Urinary bladder (tissue), 4 donors: ENCODE measurements around the gene YBEY. TPM values are rescaled to one million over a fixed set of nuclear protein-coding genes. Genes with fewer than 3 reads are reported as not detected.
"Not testable (repeated sequence)": the region's sequence is repeated elsewhere in the genome, so short reads cannot be mapped to it uniquely, and the experiment has no call there.

Source experiments
- DNase-seq: peaks from one replicate; pipeline ENCODE4 v3.0.0-alpha.2; 2015; ENCODE audit errors: extremely low spot score
- H3K27ac ChIP-seq: one replicate; pipeline ENCODE4 v1.5.1; 2013; ENCODE audit warnings: low read depth, mild to moderate bottlenecking, moderate library complexity
- H3K36me3 ChIP-seq: one replicate; pipeline ENCODE4 v1.6.1; 2013; ENCODE audit warnings: mild to moderate bottlenecking, moderate library complexity; ENCODE audit not compliant: insufficient read depth
- H3K4me1 ChIP-seq: one replicate; pipeline ENCODE4 v1.6.1; 2013; ENCODE audit warnings: mild to moderate bottlenecking, moderate library complexity; ENCODE audit not compliant: insufficient read depth
- H3K4me3 ChIP-seq: one replicate; pipeline ENCODE4 v1.5.1; 2013; ENCODE audit warnings: low read depth, low read length
- whole genome bisulfite sequencing: extraction: QIAGEN DNeasy Blood & Tissue Kit; methylation state at CpG from one replicate; pipeline ENCODE4 v1.1.7; 2013; 5-methylcytosine and 5-hydroxymethylcytosine counted together
- polyA plus RNA-seq: library from polyadenylated mRNA; stranded (reverse); fragments of 200-250 nt; gene quantifications from one replicate; pipeline ENCODE4 v1.2.3, GENCODE V29; 2013
- total RNA-seq: library from RNA; depleted of rRNA; stranded (reverse); fragments of >200 nt; gene quantifications from one replicate; pipeline ENCODE4 v1.2.3, GENCODE V29; 2014
- donor health status: healthy with polysubstance abuse.
- donor health status: healthy.

YBEY gene
- total and polyA plus RNA-seq, 2 donors = 10.6 to 12.1 TPM

DNA sequence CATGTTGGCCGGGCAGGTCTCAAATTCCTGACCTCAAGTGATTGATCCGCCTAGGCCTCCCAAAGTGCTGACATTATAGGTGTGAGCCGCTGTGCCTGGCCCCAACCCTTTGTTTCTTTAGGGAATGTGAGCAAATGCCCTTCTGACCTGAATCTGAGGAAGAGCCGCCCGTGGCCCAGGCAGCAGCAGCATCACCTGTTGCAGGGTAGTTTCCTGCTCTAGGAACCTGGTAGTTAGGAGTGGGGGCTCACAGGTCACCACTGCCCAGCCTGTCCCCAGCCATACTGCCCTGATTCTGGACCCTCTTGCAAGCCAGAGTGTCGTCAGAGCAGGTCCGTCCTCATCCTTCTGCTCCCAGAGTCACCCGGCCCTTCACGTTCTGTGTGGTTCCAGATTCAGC is 13.0 kb downstream of the YBEY start:
- WGBS = 90% methylated on average over 9 of the region's 9 CpGs
- Histone ChIP-seq H3K4me1 (no peaks in the 10 kb centered on the region), H3K36me3 (no peaks in the 10 kb centered on the region), H3K4me3 (no peak overlapping the region), H3K27ac (no peak overlapping the region)
- DNase-seq = no peak

DNA sequence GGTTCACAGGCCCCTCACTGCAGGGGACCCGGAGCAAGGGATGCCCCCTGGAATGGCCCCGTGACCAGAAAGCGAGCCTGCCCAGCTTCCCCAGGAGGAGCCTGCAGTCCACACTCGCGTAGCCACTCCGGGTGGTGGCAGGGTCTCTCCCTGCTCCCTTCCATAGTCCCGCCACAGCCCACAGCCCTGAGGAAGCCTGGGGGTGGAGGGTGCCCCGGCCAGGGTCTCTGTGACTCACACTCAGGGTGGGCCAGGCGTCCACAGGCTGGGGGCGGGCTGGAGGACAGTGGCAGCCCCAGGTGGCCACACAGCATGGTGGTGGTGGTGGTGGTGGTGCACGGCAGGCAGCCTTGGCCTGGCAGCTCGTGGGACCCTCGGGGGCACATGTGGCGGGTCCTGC is 15.6 kb downstream of the YBEY start:
- WGBS = 93% methylated on average over 14 of the region's 14 CpGs
- Histone ChIP-seq H3K27ac (no peak overlapping the region), H3K4me3 (no peak overlapping the region), H3K36me3 (no peaks in the 10 kb centered on the region), H3K4me1 (no peaks in the 10 kb centered on the region)
- DNase-seq = no peak

DNA sequence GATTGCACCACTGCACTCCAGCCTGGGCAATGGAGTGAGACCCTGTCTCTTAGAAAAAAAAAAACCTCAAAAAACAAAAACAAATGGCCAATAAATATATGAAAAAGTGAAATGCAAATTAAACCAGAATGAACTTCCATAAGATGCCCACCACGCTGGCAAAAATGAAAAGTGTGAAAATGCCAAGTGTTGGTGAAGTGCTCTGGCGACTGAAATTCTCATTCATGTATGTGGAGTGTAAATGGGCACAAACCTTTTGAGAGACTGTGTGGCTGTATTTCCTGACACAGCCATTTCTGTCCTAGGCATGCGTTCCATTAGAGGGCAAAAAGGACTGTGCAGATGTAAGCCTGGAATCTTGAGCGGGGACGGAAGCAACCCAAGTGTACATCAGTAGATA is 18.3 kb downstream of the YBEY start:
- 90% methylated on average over 5 of the region's 5 CpGs for WGBS
- H3K27ac ChIP-seq = no peak overlapping the region
- no peak for DNase-seq
- H3K4me1 ChIP-seq = no peaks in the 10 kb centered on the region
- no peaks in the 10 kb centered on the region for H3K36me3 ChIP-seq
- no peak overlapping the region for H3K4me3 ChIP-seq

- no peak overlapping the region for H3K4me3 ChIP-seq
- no peak overlapping the region for H3K27ac ChIP-seq
- no peaks in the 10 kb centered on the region for H3K4me1 ChIP-seq
- 94% methylated on average over 11 of the region's 11 CpGs for WGBS
- no peaks in the 10 kb centered on the region for H3K36me3 ChIP-seq
- DNase-seq = no peak
Measured at GRCh38 chr21:46304955-46305354, 18.8 kb downstream of the YBEY start.

- Histone ChIP-seq H3K4me1 (no peaks in the 10 kb centered on the region), H3K4me3 (no peak overlapping the region), H3K27ac (no peak overlapping the region), H3K36me3 (no peaks in the 10 kb centered on the region)
- WGBS = 81% methylated on average over 2 of the region's 2 CpGs
- DNase-seq = no peak
Measured at GRCh38 chr21:46307625-46308024, 21.5 kb downstream of the YBEY start.

DNA sequence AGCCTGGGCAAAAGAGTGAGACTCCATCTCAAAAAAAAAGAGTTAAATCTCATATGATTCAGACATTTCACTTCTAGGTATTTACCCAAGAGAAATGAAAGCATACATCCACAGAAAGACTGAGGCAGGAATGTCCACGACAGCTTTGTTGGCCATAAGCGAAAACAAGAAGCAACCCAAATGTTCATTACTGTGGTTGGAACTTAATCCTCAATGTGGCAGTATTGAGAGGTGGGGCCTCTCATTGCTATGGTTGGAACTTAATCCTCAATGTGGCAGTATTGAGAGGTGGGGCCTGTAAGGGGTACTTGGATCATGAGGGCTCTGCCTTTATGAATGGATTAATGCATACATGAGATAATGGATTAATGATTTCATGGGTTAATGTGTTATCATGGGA is 22.3 kb downstream of the YBEY start:
- H3K4me3 ChIP-seq = no peak overlapping the region
- no peaks in the 10 kb centered on the region for H3K4me1 ChIP-seq
- no peak for DNase-seq
- H3K36me3 ChIP-seq = no peaks in the 10 kb centered on the region
- H3K27ac ChIP-seq = no peak overlapping the region
- WGBS = over 99% methylated on average over 2 of the region's 2 CpGs

GRCh38 chr21:46310260-46310659 is 24.1 kb downstream of the YBEY start:
- not testable (repeated sequence) for DNase-seq, H3K36me3 ChIP-seq
- WGBS = 97% methylated on average over 8 of the region's 8 CpGs

DNA sequence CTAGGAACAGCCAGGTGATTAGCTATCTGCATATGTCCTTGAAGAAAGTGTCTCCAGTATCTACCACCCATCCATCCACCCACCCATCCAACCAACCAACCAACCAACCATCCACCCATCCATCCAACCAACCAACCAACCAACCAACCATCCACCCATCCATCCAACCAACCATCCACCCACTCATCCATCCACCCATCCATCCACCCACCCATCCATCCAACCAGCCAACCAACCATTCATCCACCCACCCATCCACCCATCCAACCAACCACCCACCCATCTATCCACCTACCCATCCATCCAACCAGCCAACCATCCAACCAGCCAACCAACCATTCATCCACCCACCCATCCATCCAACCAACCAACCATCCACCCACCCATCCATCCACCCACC is 25.4 kb downstream of the YBEY start:
- no peaks in the 10 kb centered on the region for H3K4me1 ChIP-seq
- H3K4me3 ChIP-seq = no peak overlapping the region
- no peaks in the 10 kb centered on the region for H3K36me3 ChIP-seq
- no peak for DNase-seq
- H3K27ac ChIP-seq = no peak overlapping the region

More at GRCh38 chr21:46310260-46310659, 24.1 kb downstream of the YBEY start:
- H3K4me3 ChIP-seq, H3K27ac ChIP-seq, H3K4me1 ChIP-seq: not testable (repeated sequence)

DNA sequence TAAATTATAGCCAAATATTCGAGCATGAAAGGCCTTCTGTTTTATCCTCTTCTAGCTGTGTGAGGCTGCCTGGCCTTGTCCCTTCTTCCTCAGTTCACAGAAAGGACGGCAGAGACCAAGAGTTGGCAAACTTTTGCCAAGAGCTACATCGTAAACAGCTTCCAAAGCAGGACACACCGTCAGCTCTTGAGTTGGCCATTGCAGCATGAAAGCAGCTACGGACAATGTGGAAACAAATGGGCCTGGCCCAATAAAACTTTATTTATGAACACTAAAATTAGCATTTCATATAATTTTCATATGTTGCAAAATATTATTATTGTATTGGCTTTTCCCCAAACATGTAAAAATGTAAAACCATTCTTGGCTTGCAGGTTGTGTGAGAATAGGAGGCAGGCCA is 26.8 kb downstream of the YBEY start:
- no peak overlapping the region for H3K27ac ChIP-seq
- H3K4me1 ChIP-seq = no peaks in the 10 kb centered on the region
- DNase-seq = no peak
- WGBS = 87% methylated on average over 5 of the region's 5 CpGs
- no peak overlapping the region for H3K4me3 ChIP-seq
- H3K36me3 ChIP-seq = no peaks in the 10 kb centered on the region

GRCh38 chr21:46314441-46315020 is 28.4 kb downstream of the YBEY start:
- no peak overlapping the region for H3K27ac ChIP-seq
- no peak overlapping the region for H3K4me3 ChIP-seq
- H3K4me1 ChIP-seq = no peaks in the 10 kb centered on the region
- 93% methylated on average over 22 of the region's 22 CpGs for WGBS
- no peak for DNase-seq
- H3K36me3 ChIP-seq = no peaks in the 10 kb centered on the region

DNA sequence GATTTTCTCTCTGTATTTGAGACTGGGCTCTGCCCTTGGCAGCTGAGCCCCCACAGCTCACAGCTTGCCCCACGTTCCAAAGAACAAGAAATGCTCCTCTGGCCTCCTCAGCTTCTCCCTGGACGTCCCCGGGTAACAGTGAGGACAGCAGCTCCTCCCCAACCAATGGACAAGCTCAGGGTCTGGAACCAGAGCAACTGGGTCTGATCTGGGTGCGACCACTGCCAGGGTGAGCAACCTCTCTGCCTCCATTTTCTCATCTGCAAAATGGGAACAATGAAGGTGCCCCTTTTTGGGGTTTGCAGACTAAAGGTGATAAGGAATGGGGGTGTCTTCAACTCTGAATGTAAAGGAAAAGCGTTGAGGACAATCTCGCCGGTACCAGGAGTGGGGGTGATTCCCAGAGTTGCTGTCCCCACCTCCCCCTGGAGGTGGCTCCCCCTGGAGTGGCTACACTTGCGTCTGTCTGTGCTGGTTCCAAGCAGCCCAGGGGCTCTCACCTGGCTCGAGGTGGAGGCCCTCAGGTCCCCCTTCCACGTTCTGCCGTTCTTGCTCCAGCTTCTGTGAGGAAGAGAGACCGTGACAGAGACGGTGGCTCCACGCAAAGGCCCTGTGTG is 30.7 kb downstream of the YBEY start:
- Histone ChIP-seq H3K4me1 (no peaks in the 10 kb centered on the region), H3K4me3 (no peak overlapping the region), H3K36me3 (no peaks in the 10 kb centered on the region), H3K27ac (no peak overlapping the region)
- WGBS = 94% methylated on average over 14 of the region's 14 CpGs
- no peak for DNase-seq

GRCh38 chr21:46317710-46318463 is 31.7 kb downstream of the YBEY start:
- Histone ChIP-seq H3K27ac (no peak overlapping the region), H3K4me3 (no peak overlapping the region), H3K36me3 (no peaks in the 10 kb centered on the region), H3K4me1 (no peaks in the 10 kb centered on the region)
- DNase-seq = no peak
- WGBS = 75% methylated on average over 20 of the region's 20 CpGs

DNA sequence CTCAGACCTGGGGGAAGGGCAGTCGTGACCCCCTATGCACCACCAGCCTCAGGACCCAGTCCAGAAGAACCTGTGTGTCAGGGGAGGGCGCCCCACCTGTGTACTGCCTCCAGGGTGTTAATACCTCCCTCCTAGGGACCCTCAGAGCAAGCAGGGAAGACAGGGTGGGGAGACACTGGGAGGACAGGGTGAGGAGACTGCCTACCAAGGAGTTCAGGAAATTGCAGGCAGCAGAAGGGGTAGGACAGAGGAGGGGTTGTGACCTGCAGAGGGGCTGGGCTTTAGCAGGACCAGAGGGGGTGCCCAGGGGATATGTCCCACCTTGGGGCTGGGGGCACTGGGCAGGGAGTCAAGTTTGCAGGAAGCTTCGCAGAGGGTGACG is 32.3 kb downstream of the YBEY start:
- no peak for DNase-seq
- Histone ChIP-seq H3K27ac (no peak overlapping the region), H3K4me1 (no peaks in the 10 kb centered on the region), H3K36me3 (no peaks in the 10 kb centered on the region), H3K4me3 (no peak overlapping the region)
- WGBS = 85% methylated on average over 4 of the region's 4 CpGs

- Histone ChIP-seq H3K4me1 (no peaks in the 10 kb centered on the region), H3K4me3 (no peak overlapping the region), H3K36me3 (no peaks in the 10 kb centered on the region), H3K27ac (no peak overlapping the region)
- DNase-seq = no peak
- 94% methylated on average over 7 of the region's 7 CpGs for WGBS
Measured at GRCh38 chr21:46319186-46319585, 33.0 kb downstream of the YBEY start.
